ENCODE data around the gene CELF4. TPM values are rescaled to one million over a fixed set of nuclear protein-coding genes. Genes with fewer than 3 reads are reported as not detected.

Gene CELF4
- total RNA-seq, 3 donors from 2014 or later, result 1.0 TPM; not detected in 2

DNA sequence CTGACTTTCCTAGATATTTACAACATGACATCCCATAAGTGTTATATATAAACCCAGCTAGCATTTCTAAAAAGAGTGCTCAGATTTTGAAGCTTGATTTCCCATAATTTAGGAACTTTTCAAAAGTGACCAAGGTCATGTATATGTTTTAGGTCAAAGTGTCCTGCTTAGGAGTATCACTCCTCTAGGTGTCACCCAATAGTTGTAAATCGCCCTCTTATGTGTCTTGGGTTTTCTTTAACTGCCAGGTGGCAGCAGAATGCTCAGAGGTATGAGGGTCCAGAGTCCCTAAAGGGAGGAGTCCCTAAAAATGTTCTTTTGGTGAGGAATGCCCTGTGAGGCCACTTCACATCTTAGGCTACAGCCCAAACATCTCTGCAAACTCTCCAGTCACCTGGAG lies 358.3 kb downstream of the CELF4 start:
- H3K27ac ChIP-seq, result no peak overlapping the region
- intact Hi-C loops (cut with DNase I; ENCODE audit: low total_unique reads), result no loop called here
- TF ChIP-seq, protein P1, sequence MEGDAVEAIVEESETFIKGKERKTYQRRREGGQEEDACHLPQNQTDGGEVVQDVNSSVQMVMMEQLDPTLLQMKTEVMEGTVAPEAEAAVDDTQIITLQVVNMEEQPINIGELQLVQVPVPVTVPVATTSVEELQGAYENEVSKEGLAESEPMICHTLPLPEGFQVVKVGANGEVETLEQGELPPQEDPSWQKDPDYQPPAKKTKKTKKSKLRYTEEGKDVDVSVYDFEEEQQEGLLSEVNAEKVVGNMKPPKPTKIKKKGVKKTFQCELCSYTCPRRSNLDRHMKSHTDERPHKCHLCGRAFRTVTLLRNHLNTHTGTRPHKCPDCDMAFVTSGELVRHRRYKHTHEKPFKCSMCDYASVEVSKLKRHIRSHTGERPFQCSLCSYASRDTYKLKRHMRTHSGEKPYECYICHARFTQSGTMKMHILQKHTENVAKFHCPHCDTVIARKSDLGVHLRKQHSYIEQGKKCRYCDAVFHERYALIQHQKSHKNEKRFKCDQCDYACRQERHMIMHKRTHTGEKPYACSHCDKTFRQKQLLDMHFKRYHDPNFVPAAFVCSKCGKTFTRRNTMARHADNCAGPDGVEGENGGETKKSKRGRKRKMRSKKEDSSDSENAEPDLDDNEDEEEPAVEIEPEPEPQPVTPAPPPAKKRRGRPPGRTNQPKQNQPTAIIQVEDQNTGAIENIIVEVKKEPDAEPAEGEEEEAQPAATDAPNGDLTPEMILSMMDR (IDR thresholded peaks at IDR 0.05), result no peak
- TF ChIP-seq POLR2AphosphoS5 (IDR thresholded peaks at IDR 0.05), result no peak
- no peak for TF ChIP-seq POLR2A (IDR thresholded peaks at IDR 0.05)
- H3K4me3 ChIP-seq, result no peak overlapping the region
- peaks cover 6 to 15% of the 10 kb centered on the region in 2 donors for H3K9me3 ChIP-seq
- H3K4me1 ChIP-seq, result no peaks in the 10 kb centered on the region
- DNase-seq (ENCODE audit: low spot score in 2 of 2), result no peak
- H3K27me3 ChIP-seq, result no peaks in the 10 kb centered on the region
- H3K36me3 ChIP-seq, result no peaks in the 10 kb centered on the region

DNA sequence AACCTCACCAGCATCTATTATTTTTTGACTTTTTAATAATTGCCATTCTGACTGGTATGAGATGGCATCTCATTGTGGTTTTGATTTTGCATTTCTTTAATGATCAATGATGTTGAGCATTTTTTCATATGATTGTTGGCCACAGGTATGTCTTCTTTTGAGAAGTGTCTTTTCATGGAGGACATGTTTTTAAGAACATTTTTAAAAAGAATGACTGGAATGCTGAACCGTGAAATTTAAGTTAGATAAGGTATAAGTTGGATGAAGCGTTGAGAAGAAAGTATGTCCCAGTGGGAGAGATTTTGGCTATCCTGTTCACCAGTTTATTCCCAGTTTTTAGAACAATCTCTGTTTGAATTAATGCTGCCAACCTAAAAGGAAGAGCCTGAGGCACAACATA lies 365.9 kb downstream of the CELF4 start:
- TF ChIP-seq POLR2A (IDR thresholded peaks at IDR 0.05) (no peak), POLR2AphosphoS5 (IDR thresholded peaks at IDR 0.05) (no peak)
- H3K27ac ChIP-seq, result no peak overlapping the region
- H3K36me3 ChIP-seq, result no peaks in the 10 kb centered on the region
- no peak for DNase-seq (ENCODE audit: low spot score in 2 of 2)
- no peaks in the 10 kb centered on the region for H3K27me3 ChIP-seq
- intact Hi-C loops (cut with DNase I; ENCODE audit: low total_unique reads), result no loop called here
- H3K4me3 ChIP-seq, result no peak overlapping the region
- no peaks in the 10 kb centered on the region for H3K4me1 ChIP-seq
- peaks cover 6 to 21% of the 10 kb centered on the region in 2 donors for H3K9me3 ChIP-seq

Data from breast epithelium (tissue), 4 donors.